Measurements from ENCODE around the gene C9orf50. TPM values are rescaled to one million over a fixed set of nuclear protein-coding genes. Genes with fewer than 3 reads are reported as not detected.

The C9orf50 gene
- total RNA-seq, 4 donors from 2014 or later, result 0.34 TPM; not detected in 3

DNA sequence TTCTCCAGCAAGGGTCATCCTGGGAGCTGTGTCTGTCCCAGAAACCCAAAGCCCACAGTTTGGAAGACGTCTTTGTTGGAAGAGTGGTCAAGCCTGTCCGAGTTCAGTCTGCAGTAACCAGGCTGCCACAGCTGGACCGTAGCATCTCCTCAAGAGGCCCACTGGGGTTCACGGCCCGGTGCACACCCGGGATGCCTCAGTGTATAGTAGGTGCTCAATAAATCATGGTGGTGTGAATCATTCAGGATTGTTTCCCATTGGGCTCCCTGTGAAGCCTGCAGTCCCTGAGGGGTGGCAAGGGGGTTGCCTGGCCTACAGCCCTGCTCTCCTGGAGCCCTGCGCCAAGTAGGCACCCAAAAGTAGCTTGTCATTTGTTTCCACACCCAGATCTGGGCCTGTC, 34.3 kb upstream of the C9orf50 start:
- H3K27me3 ChIP-seq, result no peaks in the 10 kb centered on the region
- no peaks in the 10 kb centered on the region for H3K9me3 ChIP-seq
- no peaks in the 10 kb centered on the region for H3K36me3 ChIP-seq
- DNase-seq (ENCODE audit: extremely low spot score), result no peak
- WGBS, result 98% methylated on average over 6 of the region's 7 CpGs
- TF ChIP-seq EP300 (IDR thresholded peaks at IDR 0.05), result no peak
- no peak for TF ChIP-seq POLR2AphosphoS5 (IDR thresholded peaks at IDR 0.05)
- no peak for TF ChIP-seq POLR2A (IDR thresholded peaks at IDR 0.05; ENCODE audit: low read depth)
- TF ChIP-seq, protein P1, sequence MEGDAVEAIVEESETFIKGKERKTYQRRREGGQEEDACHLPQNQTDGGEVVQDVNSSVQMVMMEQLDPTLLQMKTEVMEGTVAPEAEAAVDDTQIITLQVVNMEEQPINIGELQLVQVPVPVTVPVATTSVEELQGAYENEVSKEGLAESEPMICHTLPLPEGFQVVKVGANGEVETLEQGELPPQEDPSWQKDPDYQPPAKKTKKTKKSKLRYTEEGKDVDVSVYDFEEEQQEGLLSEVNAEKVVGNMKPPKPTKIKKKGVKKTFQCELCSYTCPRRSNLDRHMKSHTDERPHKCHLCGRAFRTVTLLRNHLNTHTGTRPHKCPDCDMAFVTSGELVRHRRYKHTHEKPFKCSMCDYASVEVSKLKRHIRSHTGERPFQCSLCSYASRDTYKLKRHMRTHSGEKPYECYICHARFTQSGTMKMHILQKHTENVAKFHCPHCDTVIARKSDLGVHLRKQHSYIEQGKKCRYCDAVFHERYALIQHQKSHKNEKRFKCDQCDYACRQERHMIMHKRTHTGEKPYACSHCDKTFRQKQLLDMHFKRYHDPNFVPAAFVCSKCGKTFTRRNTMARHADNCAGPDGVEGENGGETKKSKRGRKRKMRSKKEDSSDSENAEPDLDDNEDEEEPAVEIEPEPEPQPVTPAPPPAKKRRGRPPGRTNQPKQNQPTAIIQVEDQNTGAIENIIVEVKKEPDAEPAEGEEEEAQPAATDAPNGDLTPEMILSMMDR (IDR thresholded peaks at IDR 0.05), result no peak
- H3K4me1 ChIP-seq, result peaks cover 0 to 9% (median 0%) of the 10 kb centered on the region in 4 donors
- intact Hi-C loops (cut with DNase I), result no loop called here
- no peak overlapping the region for H3K4me3 ChIP-seq
- no peak overlapping the region for H3K27ac ChIP-seq (replicated peaks in 1 of 4)

DNA sequence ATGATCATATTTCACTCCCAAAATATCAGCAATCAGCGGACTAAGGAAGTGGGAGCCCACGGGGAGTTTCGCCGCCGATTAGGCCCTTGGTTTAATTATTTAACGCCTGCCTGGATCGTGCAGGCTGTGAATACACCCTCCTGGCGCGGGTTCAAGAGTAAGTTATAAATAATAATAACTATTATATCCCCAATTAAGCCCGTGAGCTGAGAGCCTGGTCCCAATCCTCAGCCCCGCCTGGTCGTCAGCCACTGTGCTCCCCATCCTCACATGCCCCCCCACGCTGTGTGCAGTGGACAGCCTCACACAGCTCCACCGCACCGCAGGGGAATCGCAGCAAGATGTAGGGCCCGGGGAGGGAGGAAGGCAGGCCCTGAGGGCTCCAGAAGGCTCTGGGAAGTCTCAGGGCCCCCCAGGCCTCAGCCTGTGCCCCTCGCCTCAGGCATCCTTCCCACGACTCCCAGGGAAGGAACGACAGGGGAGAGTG, 33.7 kb upstream of the C9orf50 start:
- no peaks in the 10 kb centered on the region for H3K27me3 ChIP-seq
- H3K4me3 ChIP-seq, result no peak overlapping the region
- no peaks in the 10 kb centered on the region for H3K36me3 ChIP-seq
- no peak for DNase-seq (ENCODE audit: extremely low spot score)
- peaks cover 0 to 9% (median 0%) of the 10 kb centered on the region in 4 donors for H3K4me1 ChIP-seq
- no peak for TF ChIP-seq EP300 (IDR thresholded peaks at IDR 0.05)
- TF ChIP-seq POLR2AphosphoS5 (IDR thresholded peaks at IDR 0.05), result no peak
- no peak for TF ChIP-seq POLR2A (IDR thresholded peaks at IDR 0.05; ENCODE audit: low read depth)
- TF ChIP-seq, protein P1 (IDR thresholded peaks at IDR 0.05), result no peak
- H3K27ac ChIP-seq (replicated peaks in 1 of 4), result no peak overlapping the region
- 61% methylated on average over 20 of the region's 20 CpGs for WGBS
- no peaks in the 10 kb centered on the region for H3K9me3 ChIP-seq
- intact Hi-C loops (cut with DNase I), result no loop called here

DNA sequence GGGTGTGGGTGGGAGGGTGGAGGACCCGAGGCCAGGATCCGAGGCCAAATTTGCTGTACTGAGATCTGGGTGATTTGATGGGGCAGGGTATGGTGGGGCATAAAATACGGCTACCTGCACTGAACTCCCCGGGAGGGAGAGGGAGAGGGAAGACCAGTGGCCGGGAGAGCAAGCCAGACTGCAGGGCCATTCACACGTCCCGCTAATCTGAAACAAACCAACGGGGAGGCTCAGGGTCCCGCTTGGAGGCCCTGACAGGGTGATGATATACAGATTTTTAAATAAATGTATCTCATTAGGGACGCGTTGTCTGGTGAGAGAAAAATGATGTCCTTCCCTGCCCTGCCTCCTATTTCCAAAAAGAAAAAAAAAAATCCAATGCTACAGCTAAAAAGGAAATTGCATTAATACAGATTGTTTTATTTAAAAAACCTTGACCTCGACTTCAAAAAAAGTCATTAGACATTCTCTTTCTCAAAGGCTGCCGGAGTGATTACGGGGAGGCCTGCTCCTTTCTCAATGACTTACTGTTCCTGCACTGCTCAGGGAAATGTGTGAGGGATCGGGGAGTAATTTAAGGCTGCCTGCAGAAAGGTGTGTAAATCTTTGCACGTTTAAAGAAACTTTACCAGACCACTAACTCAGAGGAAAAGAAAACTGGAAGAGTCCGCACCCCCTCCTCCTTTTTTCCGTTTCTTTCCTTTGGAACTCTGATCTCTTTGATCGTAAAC, 33.1 kb upstream of the C9orf50 start:
- Histone ChIP-seq H3K9me3 (no peaks in the 10 kb centered on the region), H3K4me1 (peaks cover 0 to 9% (median 0%) of the 10 kb centered on the region in 4 donors), H3K27me3 (no peaks in the 10 kb centered on the region), H3K4me3 (no peak overlapping the region), H3K27ac (replicated peaks in 1 of 4) (no peak overlapping the region), H3K36me3 (no peaks in the 10 kb centered on the region)
- 59% methylated on average over 18 of the region's 19 CpGs for WGBS
- TF ChIP-seq, protein P1 (IDR thresholded peaks at IDR 0.05), result no peak
- TF ChIP-seq EP300 (IDR thresholded peaks at IDR 0.05) (no peak), POLR2AphosphoS5 (IDR thresholded peaks at IDR 0.05) (no peak), POLR2A (IDR thresholded peaks at IDR 0.05; ENCODE audit: low read depth) (no peak)
- no peak for DNase-seq (ENCODE audit: extremely low spot score)
- intact Hi-C loops (cut with DNase I), result no loop called here

DNA sequence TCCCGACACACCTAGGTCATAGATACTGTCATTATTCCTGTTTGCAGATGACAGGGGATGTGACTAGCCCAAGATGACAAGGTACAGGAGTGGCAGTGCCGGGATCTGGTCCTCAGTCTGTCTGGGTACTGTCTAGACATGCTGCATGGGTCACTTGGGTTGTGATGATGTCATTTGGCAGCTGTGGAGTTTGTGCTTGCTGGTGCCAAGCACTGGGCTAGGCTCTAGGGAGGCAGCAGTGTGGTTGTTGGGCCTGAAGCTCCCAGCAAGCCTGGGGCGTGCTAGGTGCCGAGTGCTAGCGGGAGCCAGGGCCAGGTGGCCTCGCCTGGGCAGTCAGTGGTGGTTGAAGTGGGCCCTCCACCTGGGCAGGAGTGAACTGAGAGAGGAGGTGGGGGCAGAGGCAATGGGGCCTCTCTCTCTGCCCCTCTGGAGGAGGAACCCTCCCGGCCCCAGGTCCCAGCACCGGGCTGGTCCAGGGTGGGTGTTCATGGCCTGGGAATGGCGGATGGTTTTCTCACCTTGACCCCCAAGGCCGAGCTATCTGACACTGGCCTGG, 29.9 kb upstream of the C9orf50 start:
- Histone ChIP-seq H3K4me3 (no peak overlapping the region), H3K27ac (replicated peaks in 1 of 4) (no peak overlapping the region), H3K4me1 (peaks cover 0 to 9% (median 0%) of the 10 kb centered on the region in 4 donors), H3K9me3 (no peaks in the 10 kb centered on the region), H3K36me3 (no peaks in the 10 kb centered on the region), H3K27me3 (no peaks in the 10 kb centered on the region)
- TF ChIP-seq POLR2AphosphoS5 (IDR thresholded peaks at IDR 0.05) (no peak), EP300 (IDR thresholded peaks at IDR 0.05) (no peak), POLR2A (IDR thresholded peaks at IDR 0.05; ENCODE audit: low read depth) (no peak)
- TF ChIP-seq, protein P1 (IDR thresholded peaks at IDR 0.05), result no peak
- DNase-seq (ENCODE audit: extremely low spot score), result no peak
- WGBS, result 79% methylated on average over 9 of the region's 10 CpGs
- intact Hi-C loops (cut with DNase I), result no loop called here
